ENCODE data around the gene C2CD3.

DNA sequence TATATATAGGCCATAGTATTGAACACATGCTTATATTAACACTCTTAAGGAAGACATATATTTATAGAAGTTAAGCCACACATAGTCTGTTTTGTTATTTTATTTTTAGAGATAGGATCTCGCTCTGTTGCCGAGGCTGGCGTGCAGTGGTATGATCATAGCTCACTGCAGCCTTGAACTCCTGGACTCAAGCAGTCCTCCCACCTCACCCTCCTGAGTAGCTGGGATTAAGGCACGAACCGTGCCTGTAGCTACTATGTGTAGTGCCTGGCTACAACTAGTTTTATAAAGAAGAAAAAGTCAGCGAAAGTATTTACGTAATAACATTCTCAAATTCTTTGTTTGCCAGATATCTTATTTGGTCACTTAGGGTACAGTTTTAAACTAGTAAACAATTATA, 182.6 kb downstream of the C2CD3 start:
- TF ChIP-seq NR2F2 (IDR thresholded peaks at IDR 0.05) (no peak), TAF1 (conservative IDR thresholded peaks at IDR 0.05) (no peak), YY1 (IDR thresholded peaks at IDR 0.05) (no peak), GABPA (IDR thresholded peaks at IDR 0.05 in 1 of 2, conservative IDR thresholded peaks at IDR 0.05 in 1 of 2) (no peak), JUND (IDR thresholded peaks at IDR 0.05) (no peak), FOXA1 (IDR thresholded peaks at IDR 0.05) (no peak), SP1 (IDR thresholded peaks at IDR 0.05) (no peak)
- TF ChIP-seq, protein P1, sequence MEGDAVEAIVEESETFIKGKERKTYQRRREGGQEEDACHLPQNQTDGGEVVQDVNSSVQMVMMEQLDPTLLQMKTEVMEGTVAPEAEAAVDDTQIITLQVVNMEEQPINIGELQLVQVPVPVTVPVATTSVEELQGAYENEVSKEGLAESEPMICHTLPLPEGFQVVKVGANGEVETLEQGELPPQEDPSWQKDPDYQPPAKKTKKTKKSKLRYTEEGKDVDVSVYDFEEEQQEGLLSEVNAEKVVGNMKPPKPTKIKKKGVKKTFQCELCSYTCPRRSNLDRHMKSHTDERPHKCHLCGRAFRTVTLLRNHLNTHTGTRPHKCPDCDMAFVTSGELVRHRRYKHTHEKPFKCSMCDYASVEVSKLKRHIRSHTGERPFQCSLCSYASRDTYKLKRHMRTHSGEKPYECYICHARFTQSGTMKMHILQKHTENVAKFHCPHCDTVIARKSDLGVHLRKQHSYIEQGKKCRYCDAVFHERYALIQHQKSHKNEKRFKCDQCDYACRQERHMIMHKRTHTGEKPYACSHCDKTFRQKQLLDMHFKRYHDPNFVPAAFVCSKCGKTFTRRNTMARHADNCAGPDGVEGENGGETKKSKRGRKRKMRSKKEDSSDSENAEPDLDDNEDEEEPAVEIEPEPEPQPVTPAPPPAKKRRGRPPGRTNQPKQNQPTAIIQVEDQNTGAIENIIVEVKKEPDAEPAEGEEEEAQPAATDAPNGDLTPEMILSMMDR (IDR thresholded peaks at IDR 0.05; ENCODE audit: low read depth, low read length, missing input control) = no peak
- TF ChIP-seq, protein P2, sequence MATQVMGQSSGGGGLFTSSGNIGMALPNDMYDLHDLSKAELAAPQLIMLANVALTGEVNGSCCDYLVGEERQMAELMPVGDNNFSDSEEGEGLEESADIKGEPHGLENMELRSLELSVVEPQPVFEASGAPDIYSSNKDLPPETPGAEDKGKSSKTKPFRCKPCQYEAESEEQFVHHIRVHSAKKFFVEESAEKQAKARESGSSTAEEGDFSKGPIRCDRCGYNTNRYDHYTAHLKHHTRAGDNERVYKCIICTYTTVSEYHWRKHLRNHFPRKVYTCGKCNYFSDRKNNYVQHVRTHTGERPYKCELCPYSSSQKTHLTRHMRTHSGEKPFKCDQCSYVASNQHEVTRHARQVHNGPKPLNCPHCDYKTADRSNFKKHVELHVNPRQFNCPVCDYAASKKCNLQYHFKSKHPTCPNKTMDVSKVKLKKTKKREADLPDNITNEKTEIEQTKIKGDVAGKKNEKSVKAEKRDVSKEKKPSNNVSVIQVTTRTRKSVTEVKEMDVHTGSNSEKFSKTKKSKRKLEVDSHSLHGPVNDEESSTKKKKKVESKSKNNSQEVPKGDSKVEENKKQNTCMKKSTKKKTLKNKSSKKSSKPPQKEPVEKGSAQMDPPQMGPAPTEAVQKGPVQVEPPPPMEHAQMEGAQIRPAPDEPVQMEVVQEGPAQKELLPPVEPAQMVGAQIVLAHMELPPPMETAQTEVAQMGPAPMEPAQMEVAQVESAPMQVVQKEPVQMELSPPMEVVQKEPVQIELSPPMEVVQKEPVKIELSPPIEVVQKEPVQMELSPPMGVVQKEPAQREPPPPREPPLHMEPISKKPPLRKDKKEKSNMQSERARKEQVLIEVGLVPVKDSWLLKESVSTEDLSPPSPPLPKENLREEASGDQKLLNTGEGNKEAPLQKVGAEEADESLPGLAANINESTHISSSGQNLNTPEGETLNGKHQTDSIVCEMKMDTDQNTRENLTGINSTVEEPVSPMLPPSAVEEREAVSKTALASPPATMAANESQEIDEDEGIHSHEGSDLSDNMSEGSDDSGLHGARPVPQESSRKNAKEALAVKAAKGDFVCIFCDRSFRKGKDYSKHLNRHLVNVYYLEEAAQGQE (IDR thresholded peaks at IDR 0.05) = no peak
- TF ChIP-seq, protein P3, sequence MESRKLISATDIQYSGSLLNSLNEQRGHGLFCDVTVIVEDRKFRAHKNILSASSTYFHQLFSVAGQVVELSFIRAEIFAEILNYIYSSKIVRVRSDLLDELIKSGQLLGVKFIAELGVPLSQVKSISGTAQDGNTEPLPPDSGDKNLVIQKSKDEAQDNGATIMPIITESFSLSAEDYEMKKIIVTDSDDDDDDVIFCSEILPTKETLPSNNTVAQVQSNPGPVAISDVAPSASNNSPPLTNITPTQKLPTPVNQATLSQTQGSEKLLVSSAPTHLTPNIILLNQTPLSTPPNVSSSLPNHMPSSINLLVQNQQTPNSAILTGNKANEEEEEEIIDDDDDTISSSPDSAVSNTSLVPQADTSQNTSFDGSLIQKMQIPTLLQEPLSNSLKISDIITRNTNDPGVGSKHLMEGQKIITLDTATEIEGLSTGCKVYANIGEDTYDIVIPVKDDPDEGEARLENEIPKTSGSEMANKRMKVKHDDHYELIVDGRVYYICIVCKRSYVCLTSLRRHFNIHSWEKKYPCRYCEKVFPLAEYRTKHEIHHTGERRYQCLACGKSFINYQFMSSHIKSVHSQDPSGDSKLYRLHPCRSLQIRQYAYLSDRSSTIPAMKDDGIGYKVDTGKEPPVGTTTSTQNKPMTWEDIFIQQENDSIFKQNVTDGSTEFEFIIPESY (IDR thresholded peaks at IDR 0.05) = no peak
- TF ChIP-seq, protein P4, sequence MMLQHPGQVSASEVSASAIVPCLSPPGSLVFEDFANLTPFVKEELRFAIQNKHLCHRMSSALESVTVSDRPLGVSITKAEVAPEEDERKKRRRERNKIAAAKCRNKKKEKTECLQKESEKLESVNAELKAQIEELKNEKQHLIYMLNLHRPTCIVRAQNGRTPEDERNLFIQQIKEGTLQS (IDR thresholded peaks at IDR 0.05) = no peak

Data from liver (tissue), 3 donors.